ENCODE data around the gene THAP5.

Gene THAP5

GRCh38 chr7:108569381-108570145 is at the start of gene THAP5, which contains the start of gene DNAJB9:
TSS of gene THAP5 (minus strand) at chr7:108569706. CDS start at chr7:108569569, 137 bp downstream.
TSS of gene DNAJB9 (plus strand) at chr7:108569874. CDS start at chr7:108571727, 1,853 bp downstream.
- peak; percentile 100 for DNase-seq (ENCODE audit: low spot score)

GRCh38 chr7:108618056-108618455 is 48.5 kb upstream of the THAP5 start:
- DNase-seq (ENCODE audit: low spot score): no peak

- DNase-seq (ENCODE audit: low spot score): no peak
Measured at GRCh38 chr7:108614896-108615295, 45.4 kb upstream of the THAP5 start.

GRCh38 chr7:108613949-108614381 is 44.5 kb upstream of the THAP5 start:
- DNase-seq (ENCODE audit: low spot score): no peak

- peak; percentile 68 for DNase-seq (ENCODE audit: low spot score)
Measured at GRCh38 chr7:108613147-108613948, 43.8 kb upstream of the THAP5 start.

- no peak for DNase-seq (ENCODE audit: low spot score)
Measured at GRCh38 chr7:108611268-108611667, 41.8 kb upstream of the THAP5 start.

GRCh38 chr7:108609643-108610042 is 40.1 kb upstream of the THAP5 start:
- DNase-seq (ENCODE audit: low spot score): no peak

GRCh38 chr7:108605559-108606201 is 36.2 kb upstream of the THAP5 start:
- no peak for DNase-seq (ENCODE audit: low spot score)

GRCh38 chr7:108604307-108605077 is 35.0 kb upstream of the THAP5 start:
- no peak for DNase-seq (ENCODE audit: low spot score)

- no peak for DNase-seq (ENCODE audit: low spot score)
Measured at GRCh38 chr7:108603656-108604306, 34.3 kb upstream of the THAP5 start.

GRCh38 chr7:108600399-108600798 is 30.9 kb upstream of the THAP5 start:
- no peak for DNase-seq (ENCODE audit: low spot score)

- DNase-seq (ENCODE audit: low spot score): no peak
Measured at GRCh38 chr7:108598914-108599580, 29.5 kb upstream of the THAP5 start.

- DNase-seq (ENCODE audit: low spot score): no peak
Measured at GRCh38 chr7:108598153-108598552, 28.6 kb upstream of the THAP5 start.

GRCh38 chr7:108596560-108596959 is 27.1 kb upstream of the THAP5 start:
- no peak for DNase-seq (ENCODE audit: low spot score)

- DNase-seq (ENCODE audit: low spot score): peak; percentile 51
Measured at GRCh38 chr7:108592646-108593201, 23.2 kb upstream of the THAP5 start.

GRCh38 chr7:108590606-108591005 is 21.1 kb upstream of the THAP5 start:
- DNase-seq (ENCODE audit: low spot score): no peak

GRCh38 chr7:108589874-108590273 is 20.4 kb upstream of the THAP5 start:
- DNase-seq (ENCODE audit: low spot score): no peak

- DNase-seq (ENCODE audit: low spot score): no peak
Measured at GRCh38 chr7:108589199-108589598, 19.7 kb upstream of the THAP5 start.

- DNase-seq (ENCODE audit: low spot score): no peak
Measured at GRCh38 chr7:108586274-108586710, 16.8 kb upstream of the THAP5 start.

- DNase-seq (ENCODE audit: low spot score): no peak
Measured at GRCh38 chr7:108585843-108586242, 16.3 kb upstream of the THAP5 start.
